SK-N-DZ (cell line): ENCODE results near the gene UHRF1. TPM values are rescaled to one million over a fixed set of nuclear protein-coding genes. Genes with fewer than 3 reads are reported as not detected.
"Not testable (repeated sequence)": the region's sequence is repeated elsewhere in the genome, so short reads cannot be mapped to it uniquely, and the experiment has no call there.

Source experiments
- DNase-seq: peaks from one replicate; pipeline ENCODE4 v3.0.0-alpha.2; 2015; ENCODE audit warnings: low spot score
- polyA plus RNA-seq, 2 experiments: library from polyadenylated mRNA; depleted of rRNA; stranded (reverse); fragments of >200 nt; gene quantifications; 2 replicates each; pipeline ENCODE4 v1.2.3, GENCODE V29; 2014

UHRF1 gene
- 36.0 and 55.8 TPM in 2 replicates for polyA plus RNA-seq (2014; cell fraction: cytosol; rRNA removed)
- 43.3 and 64.1 TPM in 2 replicates for polyA plus RNA-seq (2014; cell fraction: nucleus; rRNA removed)

DNA sequence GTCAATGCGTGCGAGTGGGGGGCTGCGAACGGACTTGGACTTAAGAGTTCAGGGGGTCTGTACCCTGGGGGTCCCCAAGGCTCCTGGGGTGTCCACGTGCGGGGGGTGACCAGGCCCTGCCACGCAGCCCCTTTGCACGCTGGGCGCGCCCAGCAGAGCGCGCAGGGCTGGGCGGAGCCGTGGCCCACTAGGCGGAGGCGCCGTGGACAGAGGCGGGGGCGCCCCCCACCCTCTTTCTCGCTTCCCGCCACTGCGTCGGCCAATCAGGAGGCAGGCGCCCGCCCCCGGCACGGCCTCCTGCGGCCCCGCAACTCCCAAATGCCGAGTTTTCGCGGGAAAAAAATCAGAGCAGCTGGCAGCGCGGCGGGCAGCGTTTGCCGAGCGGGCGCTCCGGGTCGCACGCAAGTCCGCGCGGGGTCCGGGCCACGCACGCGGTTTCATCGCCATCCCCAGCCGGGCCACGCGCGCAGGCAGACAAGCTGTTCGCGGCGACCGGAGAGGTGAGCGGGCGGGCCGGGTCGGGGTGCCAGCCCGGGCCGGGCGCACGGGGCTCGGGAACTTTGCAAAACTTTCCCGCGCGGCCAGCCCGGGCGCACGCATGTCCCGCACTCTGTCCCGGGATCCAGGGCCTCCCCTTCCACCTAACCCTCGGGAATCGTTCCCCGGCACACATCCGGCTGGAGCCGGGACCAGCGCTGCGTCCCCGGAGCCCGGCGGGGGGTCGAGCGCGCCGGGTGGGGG is at the start of gene UHRF1:
UHRF1 (plus strand) TSS at position 346 of the 741 bp plus-strand sequence. CDS start 1,385 bp downstream, outside the sequence.
- DNase-seq, result peak; percentile 77

DNA sequence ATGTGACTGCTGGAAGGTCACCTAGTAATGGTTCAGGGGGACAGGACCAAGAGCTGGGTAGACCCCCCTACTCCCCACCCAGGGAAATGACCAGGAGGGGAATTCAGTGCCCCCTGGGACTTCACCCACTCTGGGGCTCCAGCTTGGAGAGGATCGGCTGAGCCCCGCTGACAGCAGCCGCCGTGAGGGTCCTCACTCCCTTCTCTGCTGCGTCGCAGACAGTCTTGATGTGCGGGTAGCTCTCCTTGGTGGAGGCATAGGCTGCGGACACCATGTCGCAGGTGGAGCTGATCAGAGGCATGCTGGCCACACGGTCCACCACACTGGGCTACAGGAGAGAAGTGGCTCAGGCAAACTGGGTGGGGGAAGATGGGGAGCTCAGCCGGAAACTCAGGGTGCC is 49.6 kb upstream of the UHRF1 start:
- no peak for DNase-seq

GRCh38 chr19:4861147-4861546 is 48.2 kb upstream of the UHRF1 start:
- no peak for DNase-seq

- DNase-seq, result no peak
These were observed 42.5 kb upstream of the UHRF1 start for GRCh38 chr19:4866595-4867424.

DNA sequence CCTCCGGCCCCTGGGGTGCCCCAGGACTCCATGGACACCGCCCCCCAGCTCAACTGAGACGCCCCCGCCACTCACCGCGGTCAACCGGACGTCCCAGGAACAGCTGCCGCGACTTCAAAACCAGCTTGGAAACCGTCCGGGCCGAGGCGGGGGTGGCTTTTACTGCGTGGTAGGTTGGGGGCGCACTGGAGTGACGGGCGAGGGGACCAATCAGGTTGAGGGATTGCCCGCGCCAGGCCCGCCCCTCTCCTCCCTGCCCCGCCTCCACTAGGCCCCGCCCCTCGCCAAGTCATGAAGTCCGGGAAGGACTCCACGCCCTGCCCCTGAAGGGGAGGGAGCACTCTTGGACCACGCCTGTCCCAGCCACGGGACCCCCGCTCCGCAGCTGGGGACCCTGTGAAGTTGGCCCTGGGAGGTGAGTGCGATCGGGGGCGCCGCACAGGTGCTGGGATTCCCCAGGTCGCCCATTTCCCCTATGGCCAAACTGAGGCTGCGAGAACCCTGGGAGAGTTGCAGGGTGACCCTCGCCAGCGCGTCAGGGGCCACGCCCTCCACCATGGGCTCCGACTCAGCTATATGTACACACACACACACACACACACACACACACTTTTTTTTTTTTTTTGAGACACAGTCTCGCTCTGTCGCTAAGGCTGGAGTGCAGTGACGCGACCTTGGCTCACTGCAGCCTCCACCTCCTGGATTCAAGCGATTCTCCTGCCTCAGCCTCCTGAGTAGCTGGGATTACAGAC is 41.6 kb upstream of the UHRF1 start, which contains the start of gene PLIN3:
PLIN3 (minus strand) TSS at position 134 of the 752 bp plus-strand sequence. CDS start 6,273 bp downstream, outside the sequence.
- DNase-seq, result peak; percentile 67

DNA sequence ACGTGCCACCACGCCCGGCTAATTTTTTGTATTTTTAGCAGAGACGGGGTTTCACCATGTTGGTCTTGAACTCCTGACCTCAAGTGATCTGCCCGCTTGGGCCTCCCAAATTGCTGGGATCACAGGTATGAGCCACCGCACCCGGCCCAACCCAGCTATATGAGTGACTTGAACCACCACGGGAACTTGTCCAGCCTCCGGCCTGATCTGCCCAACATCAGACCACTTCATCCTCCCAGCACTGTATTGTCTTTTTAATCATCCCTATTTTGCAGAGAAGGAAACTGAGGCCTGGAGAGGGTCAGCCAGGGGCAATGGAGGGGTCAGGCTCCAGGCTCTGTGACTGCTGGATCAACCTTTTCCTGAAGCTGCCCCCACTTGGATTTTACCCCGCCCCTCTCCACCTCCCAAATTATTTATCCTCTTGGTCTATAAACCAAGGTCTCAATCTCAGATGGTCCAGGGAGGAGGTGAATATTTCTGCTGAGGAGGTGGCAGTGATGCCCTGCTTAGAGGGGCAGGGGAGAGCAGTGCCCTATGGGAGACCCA is 40.9 kb upstream of the UHRF1 start:
- no peak for DNase-seq

GRCh38 chr19:4870025-4870700 is 39.1 kb upstream of the UHRF1 start:
- no peak for DNase-seq

- DNase-seq, result no peak
These were observed 37.6 kb upstream of the UHRF1 start for GRCh38 chr19:4871711-4872110.

DNA sequence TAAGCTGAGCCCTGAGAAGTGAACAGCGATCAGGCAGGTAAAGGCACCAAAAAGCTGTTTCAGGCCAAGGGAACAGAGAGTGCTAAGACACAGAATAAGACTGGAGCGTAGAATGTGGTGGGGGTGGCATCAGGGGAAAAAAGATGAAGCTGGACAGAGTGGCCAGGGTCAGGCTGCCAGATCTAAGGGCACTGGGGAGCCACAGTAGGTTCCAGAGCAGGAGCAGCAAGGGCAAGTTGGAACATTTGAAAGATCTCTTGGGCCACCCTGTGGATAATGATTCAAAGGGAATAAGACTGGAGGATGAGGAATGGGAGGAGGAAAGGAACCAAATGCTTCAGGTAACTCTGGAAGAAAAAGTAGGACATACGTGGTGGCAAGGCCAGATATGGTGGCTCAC is 35.4 kb upstream of the UHRF1 start:
- DNase-seq, result no peak

DNA sequence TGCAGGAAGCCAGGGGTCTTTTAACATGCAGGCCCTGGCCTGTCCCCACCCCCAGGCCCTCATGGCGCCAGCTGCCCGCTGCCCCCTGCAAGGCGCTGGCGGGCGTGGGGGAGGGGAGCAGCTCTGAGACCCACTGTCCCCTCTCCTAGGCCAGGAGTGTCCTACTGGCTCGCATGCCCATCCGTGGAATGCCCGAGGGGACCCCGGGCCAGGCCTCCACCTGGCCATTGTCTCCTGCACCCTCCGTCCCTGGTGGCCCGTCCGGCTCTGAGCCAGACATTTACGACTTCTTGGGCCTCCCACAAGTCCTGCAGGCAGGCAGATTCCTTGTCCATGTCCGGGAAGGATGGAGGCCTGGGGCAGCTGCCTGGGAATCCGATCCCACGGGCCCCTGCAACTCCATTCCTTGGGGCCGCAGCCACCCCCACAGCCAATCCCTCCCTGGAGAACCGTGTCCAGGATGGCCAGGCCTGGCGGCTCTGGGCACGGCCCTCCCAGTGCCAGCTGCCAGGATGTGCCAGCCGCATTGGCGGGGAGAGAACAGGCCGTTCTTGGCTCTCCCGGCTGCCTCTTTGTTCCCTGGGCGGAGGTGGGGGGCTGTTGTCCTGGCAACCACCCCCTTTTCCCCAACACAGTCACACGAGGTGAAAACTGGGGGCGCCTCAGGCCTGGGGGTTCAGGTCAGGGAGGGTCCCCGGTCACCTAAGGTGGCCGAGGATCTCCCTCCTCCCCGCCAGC is 31.4 kb upstream of the UHRF1 start:
- DNase-seq, result peak; percentile 43

DNA sequence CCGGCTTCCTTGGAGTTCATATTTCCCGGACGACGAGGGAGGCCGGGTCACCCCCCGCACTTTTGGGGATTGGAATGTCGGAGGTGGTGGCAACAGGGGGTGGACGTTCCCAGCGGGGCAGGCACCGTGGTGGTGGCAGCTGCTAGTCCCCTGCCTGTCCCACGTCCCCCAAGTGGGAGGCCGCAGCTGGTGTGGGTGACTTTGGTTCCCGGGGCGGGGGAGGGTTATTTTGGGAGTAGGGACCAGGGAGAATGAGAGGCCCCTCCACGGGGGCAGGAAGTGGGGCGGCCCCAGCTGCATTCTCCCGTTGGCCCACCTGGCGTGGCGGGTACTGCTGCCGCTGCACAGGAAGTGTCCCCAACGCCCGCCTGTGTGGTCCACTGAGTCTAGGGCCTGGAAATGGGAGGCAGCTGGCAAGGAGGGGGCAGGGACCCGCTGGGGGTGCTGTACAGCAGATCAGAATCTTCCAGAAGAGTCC is 30.8 kb upstream of the UHRF1 start:
- no peak for DNase-seq

DNA sequence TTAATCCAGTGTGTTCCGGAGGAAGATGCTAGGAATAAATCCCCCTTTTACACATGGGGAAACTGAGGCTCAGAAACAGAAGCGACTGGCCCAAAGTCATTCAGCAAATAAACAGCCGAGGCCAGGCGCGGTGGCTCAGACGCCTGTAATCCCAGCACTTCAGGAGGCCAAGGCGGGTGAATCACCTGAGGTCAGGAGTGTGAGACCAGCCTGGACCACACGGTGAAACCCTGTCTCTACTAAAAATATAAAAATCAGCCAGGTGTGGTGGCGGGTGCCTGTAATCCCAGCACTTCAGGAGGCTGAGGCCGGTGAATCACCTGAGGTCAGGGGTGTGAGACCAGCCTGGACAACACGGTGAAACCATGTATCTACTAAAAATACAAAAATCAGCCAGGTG is 30.3 kb upstream of the UHRF1 start:
- DNase-seq, result no peak

DNA sequence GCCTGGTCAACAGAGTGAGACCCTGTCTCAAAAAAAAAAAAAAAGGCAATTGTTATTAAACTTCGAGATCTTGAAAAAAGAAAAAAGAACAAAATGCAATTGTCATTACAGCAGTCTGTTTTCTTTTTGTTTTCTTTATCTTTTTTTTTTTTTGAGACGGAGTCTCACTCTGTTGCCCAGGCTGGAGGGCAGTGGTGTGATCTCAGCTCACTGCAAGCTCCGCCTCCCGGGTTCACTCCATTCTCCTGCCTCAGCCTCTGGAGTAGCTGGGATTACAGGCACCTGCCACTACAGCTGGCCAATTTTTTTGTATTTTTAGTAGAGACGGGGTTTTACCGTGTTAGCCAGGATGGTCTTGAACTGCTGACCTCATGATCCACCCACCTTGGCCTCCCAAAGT is 26.4 kb upstream of the UHRF1 start:
- DNase-seq, result not testable (repeated sequence)

DNA sequence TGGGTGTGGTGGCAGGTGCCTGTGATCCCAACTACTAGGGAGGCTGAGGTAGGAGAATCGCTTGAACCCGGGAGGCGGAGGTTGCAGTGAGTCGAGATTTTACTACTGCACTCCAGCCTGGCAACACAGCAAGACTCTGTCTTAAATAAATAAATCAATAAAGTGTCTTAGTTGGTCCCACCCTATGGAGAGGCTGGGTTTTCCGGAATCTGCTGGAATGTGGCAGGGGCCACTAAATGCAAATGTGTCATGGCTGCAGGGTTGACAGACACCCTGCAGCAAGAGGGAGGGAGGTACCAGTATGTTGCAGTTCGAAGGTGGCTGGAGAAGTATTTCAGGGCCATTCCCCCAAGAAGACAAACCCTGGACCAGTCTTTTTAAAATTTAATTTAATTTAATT is 24.3 kb upstream of the UHRF1 start:
- DNase-seq, result not testable (repeated sequence)

DNA sequence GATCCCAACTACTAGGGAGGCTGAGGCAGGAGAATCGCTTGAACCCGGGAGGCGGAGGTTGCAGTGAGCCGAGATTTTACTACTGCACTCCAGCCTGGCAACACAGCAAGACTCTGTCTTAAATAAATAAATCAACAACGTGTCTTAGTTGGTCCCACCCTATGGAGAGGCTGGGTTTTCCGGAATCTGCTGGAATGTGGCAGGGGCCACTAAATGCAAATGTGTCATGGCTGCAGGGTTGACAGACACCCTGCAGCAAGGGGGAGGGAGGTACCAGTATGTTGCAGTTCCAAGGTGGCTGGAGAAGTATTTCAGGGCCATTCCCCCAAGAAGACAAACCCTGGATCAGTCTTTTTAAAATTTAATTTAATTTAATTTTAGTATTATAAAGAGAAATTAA is 21.5 kb upstream of the UHRF1 start:
- DNase-seq, result not testable (repeated sequence)

DNA sequence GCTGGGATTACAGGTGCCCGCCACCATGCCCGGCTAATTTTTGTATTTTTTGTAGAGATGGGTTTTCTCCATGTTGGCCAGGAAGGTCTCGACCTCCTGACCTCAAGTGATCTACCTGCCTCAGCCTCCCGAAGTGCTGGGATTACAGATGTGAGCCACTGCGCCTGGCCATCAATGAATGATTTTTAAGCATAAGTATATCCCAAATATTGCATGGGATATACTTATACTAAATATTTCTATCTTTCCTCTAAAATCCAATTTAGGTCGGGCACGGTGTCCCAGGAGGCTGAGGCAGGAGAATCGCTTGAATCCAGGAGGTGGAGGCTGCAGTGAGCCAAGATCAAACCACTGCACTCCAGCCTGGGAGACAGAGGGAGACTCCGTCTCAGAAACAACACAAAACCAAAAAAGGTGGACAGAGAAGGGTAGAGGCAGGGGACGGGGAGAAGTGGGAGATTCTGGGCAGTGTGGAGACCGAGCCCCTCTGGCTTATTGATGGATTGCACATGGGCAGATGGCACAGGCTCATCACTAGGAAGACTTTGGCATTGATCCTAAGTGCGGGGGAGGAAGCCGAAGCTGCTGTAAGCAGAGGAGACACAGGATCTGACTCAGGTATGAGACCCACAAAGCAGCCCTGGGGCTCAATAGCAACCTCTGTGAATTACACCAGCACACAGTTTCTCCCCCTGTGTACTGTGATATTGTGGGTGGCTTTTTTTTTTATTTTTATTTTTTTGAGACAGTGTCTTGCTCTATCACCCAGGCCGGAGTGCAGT is 20.1 kb upstream of the UHRF1 start:
- no peak for DNase-seq

- no peak for DNase-seq
These were observed 18.2 kb upstream of the UHRF1 start for GRCh38 chr19:4891066-4891465.

DNA sequence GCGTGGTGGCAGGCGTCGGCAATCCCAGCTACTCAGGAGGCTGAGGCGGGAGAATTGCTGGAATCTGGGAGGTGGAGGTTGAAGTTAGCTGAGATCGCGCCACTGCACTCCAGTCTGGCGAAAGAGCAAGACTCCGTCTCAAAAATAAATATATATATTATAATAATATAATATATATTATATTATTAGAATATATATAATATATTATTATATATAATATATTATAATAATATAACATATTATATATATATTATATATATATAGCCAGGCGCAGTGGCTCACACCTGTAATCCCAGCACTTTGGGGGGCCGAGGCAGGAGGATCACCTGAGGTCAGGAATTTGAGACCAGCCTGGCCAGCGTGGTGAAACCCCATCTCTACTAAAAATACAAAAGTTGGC is 16.3 kb upstream of the UHRF1 start:
- not testable (repeated sequence) for DNase-seq

GRCh38 chr19:4896372-4896771 is 12.9 kb upstream of the UHRF1 start:
- no peak for DNase-seq
